Omental fat pad (tissue), 4 donors: ENCODE data around the gene PRR18. TPM values are rescaled to one million over a fixed set of nuclear protein-coding genes. Genes with fewer than 3 reads are reported as not detected.

Source experiments
- ATAC-seq: fragments of 150-250 bp; one replicate; pipeline ENCODE4 v1.9.1; 2016; ENCODE audit warnings: mild to moderate bottlenecking, moderate library complexity; ENCODE audit not compliant: low FRiP score
- DNase-seq: peaks from one replicate; pipeline ENCODE4 v3.0.0-alpha.2; 2019; ENCODE audit warnings: low spot score
- total RNA-seq, 4 donors: library from RNA; depleted of rRNA; stranded (reverse); fragments of >200 nt; gene quantifications; one replicate each; pipeline ENCODE4 v1.1.0, GENCODE V29; 2016
- TF ChIP-seq, protein P1 (sequence below), 3 donors: fragments of 450-650 bp; IDR thresholded peaks; one replicate each; pipeline ENCODE4 v1.5.1; 2016 to 2017; ENCODE audit warnings: antibody characterized with exemption in 3 of 3, mild to moderate bottlenecking in 3 of 3, moderate library complexity in 2 of 3

Gene PRR18
- total RNA-seq, 4 donors from 2014 or later = 0.37 to 0.63 (median 0.38) TPM; not detected in 1

DNA sequence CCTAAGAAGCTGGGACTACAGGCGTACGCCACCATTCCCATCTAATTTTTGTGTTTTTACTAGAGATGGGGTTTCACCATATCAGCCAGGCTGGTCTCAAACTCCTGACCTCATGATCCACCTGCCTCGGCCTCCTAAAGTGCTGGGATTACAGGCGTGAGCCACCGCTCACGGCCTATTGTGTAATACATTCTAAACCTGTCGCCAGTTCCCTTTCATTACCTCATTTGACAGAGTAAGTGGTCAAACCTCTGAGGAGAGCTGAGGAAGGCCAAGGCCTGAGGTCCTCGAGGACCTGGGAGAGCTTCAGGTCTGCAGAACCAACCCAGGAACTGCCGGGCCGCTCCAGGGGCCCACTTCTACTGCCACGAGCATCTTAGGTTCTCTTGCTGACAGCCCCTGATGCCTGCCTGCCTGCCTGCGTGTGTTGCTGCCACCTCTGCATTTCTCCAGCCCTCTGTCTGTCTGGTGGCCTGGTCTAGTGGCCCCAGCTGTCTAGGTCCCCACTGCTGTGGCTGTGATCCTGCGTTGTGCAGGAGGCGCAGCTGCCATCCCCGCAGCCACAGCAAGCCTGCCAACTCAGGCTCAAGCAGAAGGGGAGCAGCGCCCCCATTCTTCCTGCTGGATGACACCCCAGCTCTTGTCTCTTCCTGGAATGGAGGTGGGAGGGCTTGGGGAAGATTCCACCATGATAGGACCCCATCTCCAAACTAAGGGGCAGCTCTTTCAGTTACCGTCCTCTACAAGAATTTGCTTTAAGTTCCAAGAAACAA, 45.3 kb downstream of the PRR18 start:
- TF ChIP-seq, protein P1, sequence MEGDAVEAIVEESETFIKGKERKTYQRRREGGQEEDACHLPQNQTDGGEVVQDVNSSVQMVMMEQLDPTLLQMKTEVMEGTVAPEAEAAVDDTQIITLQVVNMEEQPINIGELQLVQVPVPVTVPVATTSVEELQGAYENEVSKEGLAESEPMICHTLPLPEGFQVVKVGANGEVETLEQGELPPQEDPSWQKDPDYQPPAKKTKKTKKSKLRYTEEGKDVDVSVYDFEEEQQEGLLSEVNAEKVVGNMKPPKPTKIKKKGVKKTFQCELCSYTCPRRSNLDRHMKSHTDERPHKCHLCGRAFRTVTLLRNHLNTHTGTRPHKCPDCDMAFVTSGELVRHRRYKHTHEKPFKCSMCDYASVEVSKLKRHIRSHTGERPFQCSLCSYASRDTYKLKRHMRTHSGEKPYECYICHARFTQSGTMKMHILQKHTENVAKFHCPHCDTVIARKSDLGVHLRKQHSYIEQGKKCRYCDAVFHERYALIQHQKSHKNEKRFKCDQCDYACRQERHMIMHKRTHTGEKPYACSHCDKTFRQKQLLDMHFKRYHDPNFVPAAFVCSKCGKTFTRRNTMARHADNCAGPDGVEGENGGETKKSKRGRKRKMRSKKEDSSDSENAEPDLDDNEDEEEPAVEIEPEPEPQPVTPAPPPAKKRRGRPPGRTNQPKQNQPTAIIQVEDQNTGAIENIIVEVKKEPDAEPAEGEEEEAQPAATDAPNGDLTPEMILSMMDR (IDR thresholded peaks at IDR 0.05) = no peak
- no peak for ATAC-seq

GRCh38 chr6:166259296-166259977, 48.8 kb downstream of the PRR18 start:
- DNase-seq (no peak), ATAC-seq (no peak)
- TF ChIP-seq, protein P1 (IDR thresholded peaks at IDR 0.05) = no peak

More for the DNA sequence above, 45.3 kb downstream of the PRR18 start:
- DNase-seq = no peak

DNA sequence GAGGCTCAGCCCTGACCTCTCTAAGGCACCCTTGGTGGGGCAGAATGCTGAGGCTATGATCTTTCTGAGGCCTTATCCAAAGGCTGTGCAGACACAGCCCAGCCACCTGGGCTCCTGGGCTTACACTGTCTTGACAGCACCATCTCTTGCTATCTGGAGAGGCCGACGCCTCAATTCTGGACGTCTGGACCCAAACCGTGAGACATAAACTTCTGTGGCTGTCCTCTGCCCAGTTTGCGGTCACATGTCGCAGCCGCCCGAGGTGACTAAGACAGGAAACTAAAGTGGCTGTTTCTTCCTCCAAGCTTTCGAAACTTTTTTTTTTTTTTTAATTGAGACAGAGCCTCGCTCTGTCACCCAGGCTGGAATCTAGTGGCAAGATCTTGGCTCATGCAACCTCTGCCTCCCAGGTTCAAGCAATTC, 49.3 kb downstream of the PRR18 start:
- ATAC-seq (no peak), DNase-seq (no peak)
- TF ChIP-seq, protein P1 (IDR thresholded peaks at IDR 0.05) = no peak

GRCh38 chr6:166257911-166258318, 50.3 kb downstream of the PRR18 start:
- no peak for DNase-seq
- TF ChIP-seq, protein P1 (IDR thresholded peaks at IDR 0.05) = no peak
- ATAC-seq = no peak

Other genes starting within 250 kb of the PRR18 start
- gene TBXT, start 140.5 kb downstream of the PRR18 start, total RNA-seq = not detected
- gene SFT2D1, start 34.2 kb upstream of the PRR18 start, total RNA-seq = 10 to 100 TPM; 40.0 to 63.7 (median 53.8) TPM
- gene MPC1, start 74.5 kb upstream of the PRR18 start, total RNA-seq = 10 to 100 TPM; 33.4 to 99.4 (median 58.8) TPM